HTR-8/SVneo (cell line): ENCODE data around the gene CLEC18A.
"Not testable (repeated sequence)": the region's sequence is repeated elsewhere in the genome, so short reads cannot be mapped to it uniquely, and the experiment has no call there.

Experiments used
- DNase-seq: peaks from one replicate; pipeline ENCODE4 v3.0.0; 2011; ENCODE audit warnings: low spot score, mixed read lengths; ENCODE audit not compliant: insufficient read length
- FAIRE-seq: peaks from 2 replicates; lab custom pipeline; 2011; peaks lifted over from hg19 to GRCh38; lab: Jason Lieb, UNC

CLEC18A gene

GRCh38 chr16:69951017-69951671 is at the start of gene CLEC18A:
Gene CLEC18A, plus strand, starts transcription at chr16:69951334. Its CDS starts 33 bp downstream, at chr16:69951367.
- not testable (repeated sequence) for DNase-seq, FAIRE-seq

GRCh38 chr16:69903865-69904415 is 47.2 kb upstream of the CLEC18A start:
- no peak for DNase-seq

GRCh38 chr16:69904495-69905170 is 46.5 kb upstream of the CLEC18A start:
- FAIRE-seq (no peak), DNase-seq (no peak)

More at GRCh38 chr16:69903865-69904415, 47.2 kb upstream of the CLEC18A start:
- FAIRE-seq = no peak

- DNase-seq = no peak
- FAIRE-seq = no peak
Observed at GRCh38 chr16:69905171-69905555, 46.0 kb upstream of the CLEC18A start.

GRCh38 chr16:69906838-69907401 is 44.2 kb upstream of the CLEC18A start:
- FAIRE-seq (no peak), DNase-seq (no peak)

- DNase-seq = no peak
- FAIRE-seq = no peak
Observed at GRCh38 chr16:69909043-69909442, 42.1 kb upstream of the CLEC18A start.

GRCh38 chr16:69909760-69910159 is 41.4 kb upstream of the CLEC18A start:
- FAIRE-seq (no peak), DNase-seq (no peak)

- DNase-seq (no peak), FAIRE-seq (no peak)
Observed at GRCh38 chr16:69910964-69911363, 40.2 kb upstream of the CLEC18A start.

GRCh38 chr16:69916462-69916861 is 34.7 kb upstream of the CLEC18A start:
- DNase-seq (no peak), FAIRE-seq (peak; percentile 4)

GRCh38 chr16:69917311-69917710 is 33.8 kb upstream of the CLEC18A start:
- FAIRE-seq (peak; percentile 62), DNase-seq (no peak)

GRCh38 chr16:69917739-69918138 is 33.4 kb upstream of the CLEC18A start:
- peak; percentile 99 for FAIRE-seq

GRCh38 chr16:69918241-69918640 is 32.9 kb upstream of the CLEC18A start:
- no peak for DNase-seq
- peak; percentile 42 for FAIRE-seq

More at GRCh38 chr16:69917739-69918138, 33.4 kb upstream of the CLEC18A start:
- DNase-seq = peak; percentile 97

GRCh38 chr16:69921127-69921526 is 30.0 kb upstream of the CLEC18A start:
- no peak for FAIRE-seq
- no peak for DNase-seq

GRCh38 chr16:69922200-69922599 is 28.9 kb upstream of the CLEC18A start:
- DNase-seq (no peak), FAIRE-seq (no peak)

GRCh38 chr16:69924041-69924775 is 26.9 kb upstream of the CLEC18A start:
- DNase-seq = no peak
- FAIRE-seq = peak; percentile 63

- peak; percentile 96 for FAIRE-seq
Observed at GRCh38 chr16:69924777-69925191, 26.4 kb upstream of the CLEC18A start.

GRCh38 chr16:69925311-69925710 is 25.8 kb upstream of the CLEC18A start:
- DNase-seq (no peak), FAIRE-seq (peak; percentile 74)

More at GRCh38 chr16:69924777-69925191, 26.4 kb upstream of the CLEC18A start:
- DNase-seq = peak; percentile 93

- FAIRE-seq = peak; percentile 33
- DNase-seq = no peak
Observed at GRCh38 chr16:69926241-69926640, 24.9 kb upstream of the CLEC18A start.

- FAIRE-seq (peak; percentile 31), DNase-seq (no peak)
Observed at GRCh38 chr16:69927056-69927757, 23.9 kb upstream of the CLEC18A start.
